Stimulated activated CD4-positive, alpha-beta T cell treated with anti-CD3 and anti-CD28 coated beads, Interleukin-4, amount 100 ng/mL, for 4 hours (primary cell): Measurements from ENCODE around the gene PGAP2.
A peak's percentile ranks its signal among the peaks of the same experiment; 100 is the strongest.

Experiments
- DNase-seq, 2 experiments: peaks; one replicate each; pipeline ENCODE4 v3.0.0-alpha.2; 2020

PGAP2 gene

DNA sequence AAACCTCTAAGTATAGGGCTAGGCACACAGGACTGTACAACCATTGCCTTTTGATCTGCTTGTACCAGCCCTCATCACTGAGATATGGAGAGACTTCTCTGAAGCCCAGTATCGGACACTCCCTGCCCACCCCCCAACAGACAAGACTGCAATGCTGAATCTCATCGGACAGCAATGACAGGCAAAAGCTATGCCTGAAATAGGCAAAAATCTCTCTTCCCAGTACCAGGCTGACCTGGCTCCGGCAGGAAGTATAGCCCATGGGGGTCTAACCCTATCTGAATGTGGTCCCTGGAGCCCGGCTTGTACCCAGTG, 25.9 kb downstream of the PGAP2 start:
- no peak for DNase-seq

DNA sequence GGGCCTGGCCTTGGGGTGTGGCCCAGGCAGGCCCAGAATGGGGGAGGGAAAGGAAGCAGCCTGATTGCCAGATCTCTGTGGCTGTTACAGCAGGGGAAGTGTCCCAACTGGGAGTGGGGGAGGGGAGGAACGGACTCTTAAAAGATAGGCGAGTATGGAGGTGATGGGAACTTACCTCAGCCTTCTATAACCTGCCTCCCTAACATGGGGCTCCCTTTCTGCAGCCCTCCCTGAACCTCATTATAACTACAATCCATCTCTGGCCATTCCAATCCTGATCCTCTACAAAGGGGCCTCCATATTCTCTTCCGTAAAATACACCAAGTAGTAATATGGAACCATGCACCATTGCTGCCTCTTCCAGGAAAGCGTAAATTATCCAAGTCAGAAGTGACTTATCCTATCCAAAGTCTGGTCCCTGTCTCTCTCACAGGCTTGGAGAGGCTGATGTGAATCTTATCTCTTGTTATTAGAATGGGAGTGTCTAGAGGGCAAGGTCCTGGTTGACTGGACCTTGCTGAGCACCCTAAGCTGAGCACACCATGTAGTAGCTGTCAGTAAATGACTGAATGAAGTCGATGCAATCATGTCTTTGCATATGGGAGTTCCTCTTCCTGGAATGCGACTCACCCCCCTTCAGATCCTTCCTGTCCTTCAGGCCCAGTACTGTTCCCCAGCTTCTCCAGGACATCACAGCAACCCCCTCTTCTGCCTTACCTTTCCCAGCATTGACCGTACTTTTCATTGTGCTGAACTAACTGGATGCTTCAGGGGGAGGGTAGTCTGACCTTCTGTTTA, 26.5 kb downstream of the PGAP2 start:
- no peak for DNase-seq

DNA sequence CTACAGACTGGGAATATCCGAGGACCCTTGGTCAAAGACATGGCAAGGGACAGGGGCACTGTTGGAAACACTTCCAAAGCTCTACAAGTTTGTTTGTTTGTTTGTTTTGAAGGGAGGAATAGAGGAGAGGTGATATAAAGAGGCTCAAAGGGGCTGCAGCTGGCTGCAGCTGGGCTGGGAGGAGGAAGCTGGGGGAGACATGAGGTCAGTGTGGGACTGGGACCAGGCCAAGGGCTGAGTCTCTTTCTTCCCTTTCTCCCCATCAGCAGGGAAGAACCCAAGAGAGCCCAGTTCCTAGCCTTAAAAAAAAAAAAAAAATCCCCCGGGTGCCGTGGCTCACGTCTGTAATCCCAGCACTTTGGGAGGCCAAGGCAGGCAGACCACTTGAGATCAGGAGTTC, 27.4 kb downstream of the PGAP2 start:
- no peak for DNase-seq

DNA sequence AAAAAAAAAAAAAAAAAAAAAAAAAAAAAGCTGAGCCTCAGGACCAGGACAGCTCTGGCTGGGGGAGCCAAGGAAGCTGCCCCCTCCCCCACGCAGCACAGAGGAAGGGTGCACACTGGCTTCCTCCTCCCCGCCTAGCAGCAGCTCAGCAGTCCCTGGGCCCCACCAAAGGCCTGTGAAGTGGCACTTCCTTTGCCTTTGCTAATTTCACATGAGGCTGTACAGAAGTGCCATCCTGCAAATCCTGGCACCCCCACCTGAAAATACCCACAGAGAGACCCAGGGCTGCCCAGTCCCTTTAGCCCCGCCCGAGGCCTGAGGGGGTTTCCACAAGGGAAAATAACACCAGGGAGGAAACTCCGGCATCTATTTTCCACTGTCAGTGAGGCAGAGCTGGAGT, 28.5 kb downstream of the PGAP2 start:
- DNase-seq: peak; percentile 49 to 54

DNA sequence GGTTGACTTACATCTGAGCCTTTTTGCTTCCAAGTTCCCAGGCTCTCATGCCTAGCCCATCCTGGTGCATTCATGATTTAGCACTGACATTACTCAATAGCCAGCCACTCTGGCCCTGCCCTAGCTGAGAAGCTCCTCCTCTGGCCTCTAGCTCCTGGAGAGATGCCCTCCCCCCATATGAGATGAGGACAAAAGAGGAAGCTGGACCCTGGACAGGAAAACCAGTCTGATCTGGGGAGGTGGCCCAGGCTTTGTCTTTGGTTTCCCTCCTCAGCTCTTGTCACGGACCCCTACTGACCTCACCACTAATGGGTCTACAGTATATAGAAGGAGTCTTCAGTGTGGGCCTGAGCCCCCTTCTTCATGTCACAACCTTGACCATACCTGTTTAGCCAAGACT, 29.4 kb downstream of the PGAP2 start:
- no peak for DNase-seq

DNA sequence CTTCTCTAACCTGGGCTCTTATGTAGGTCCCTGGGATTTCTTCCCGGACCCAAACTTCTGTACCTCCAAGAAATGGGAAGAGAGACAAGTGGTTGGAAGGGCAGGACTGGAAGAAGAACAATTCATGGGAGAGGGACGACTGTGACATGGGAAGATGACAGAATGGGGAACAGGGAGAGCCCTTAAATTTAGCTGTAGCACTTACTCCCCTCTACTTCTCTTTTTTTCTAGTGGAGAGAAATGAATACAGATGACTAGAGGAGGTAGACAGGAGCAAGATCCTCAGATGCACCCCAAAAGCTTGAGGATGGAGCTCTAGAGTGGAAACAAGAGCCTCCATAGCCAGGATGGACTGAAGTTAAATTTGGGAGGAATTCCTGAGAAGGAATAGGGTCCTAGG, 30.1 kb downstream of the PGAP2 start:
- DNase-seq: no peak

DNA sequence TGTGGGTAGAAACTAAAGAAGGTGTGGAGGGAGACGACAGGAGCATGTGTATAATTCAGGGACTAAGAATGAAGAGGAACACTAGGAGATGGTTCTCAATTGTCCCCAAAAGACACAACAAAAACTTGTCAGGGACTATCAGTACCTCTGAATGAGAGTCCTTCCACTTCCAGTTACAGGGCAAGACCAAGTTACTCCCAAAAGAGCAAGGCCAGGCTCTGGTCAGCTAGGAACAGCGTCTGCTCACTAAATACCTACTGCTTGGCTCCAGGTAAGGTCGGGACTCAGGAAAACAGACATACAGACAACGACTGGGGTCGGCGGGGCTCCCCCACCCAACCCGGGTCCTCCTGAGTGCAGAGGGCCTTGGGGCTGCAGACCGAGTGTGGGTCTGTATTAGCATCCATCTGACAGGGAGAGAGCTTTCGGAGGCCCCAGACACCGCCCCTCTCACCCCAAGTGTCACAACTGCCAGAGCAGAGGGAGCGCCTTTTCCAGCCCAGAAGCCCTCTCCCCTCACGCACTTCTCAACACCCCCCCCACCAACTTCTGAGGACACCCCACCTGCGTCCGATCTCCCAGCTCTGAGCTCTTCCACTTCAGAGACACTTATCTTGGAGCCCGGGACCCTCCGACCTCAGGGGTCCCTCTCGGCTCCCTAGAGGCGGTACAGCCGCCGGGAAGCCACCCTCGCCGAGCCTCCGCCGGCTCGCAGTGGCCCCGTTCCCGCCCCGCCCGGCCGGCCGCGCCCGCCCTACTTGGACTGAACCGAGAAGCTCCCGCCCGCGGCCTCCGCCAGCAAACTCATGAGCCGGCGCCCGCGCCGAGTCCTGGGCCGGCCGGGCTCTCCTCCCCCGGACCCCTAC, 31.9 kb downstream of the PGAP2 start:
- DNase-seq: peak; percentile 34 to 37

DNA sequence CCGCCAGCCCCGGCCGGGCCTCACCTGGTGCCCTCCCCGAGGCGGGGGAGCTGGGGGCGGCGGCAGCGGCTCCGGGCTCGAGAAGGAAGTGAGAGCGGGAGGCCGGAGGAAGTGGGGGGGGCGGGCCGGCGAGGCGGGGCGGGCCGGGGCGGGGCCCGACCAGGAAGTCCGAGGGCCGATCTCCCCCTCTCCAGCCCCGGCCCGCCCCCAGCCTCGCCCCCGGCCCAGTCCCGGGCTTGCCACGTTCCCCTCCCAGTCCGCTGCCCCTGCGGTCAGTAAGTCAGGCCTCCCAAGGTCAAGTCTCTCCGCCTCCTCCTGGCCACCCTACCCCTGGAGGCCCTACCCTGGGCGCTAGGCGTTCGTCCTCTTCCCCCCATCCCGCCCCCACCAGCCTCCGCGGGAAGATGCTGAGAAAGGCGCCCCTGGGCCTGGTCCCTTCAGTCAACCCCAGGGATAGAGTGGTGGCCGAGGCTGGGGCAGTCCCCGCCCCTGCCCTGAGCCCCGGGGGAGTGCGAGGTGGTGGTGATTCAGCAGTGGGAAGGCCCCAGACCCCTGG, 32.6 kb downstream of the PGAP2 start, which contains the start of gene RHOG:
TSS of gene RHOG (minus strand) at position 90 of the 556 bp plus-strand sequence. CDS start 12,821 bp downstream, outside the sequence.
- peak in 1 of 2 experiments; percentile 72 for DNase-seq

DNA sequence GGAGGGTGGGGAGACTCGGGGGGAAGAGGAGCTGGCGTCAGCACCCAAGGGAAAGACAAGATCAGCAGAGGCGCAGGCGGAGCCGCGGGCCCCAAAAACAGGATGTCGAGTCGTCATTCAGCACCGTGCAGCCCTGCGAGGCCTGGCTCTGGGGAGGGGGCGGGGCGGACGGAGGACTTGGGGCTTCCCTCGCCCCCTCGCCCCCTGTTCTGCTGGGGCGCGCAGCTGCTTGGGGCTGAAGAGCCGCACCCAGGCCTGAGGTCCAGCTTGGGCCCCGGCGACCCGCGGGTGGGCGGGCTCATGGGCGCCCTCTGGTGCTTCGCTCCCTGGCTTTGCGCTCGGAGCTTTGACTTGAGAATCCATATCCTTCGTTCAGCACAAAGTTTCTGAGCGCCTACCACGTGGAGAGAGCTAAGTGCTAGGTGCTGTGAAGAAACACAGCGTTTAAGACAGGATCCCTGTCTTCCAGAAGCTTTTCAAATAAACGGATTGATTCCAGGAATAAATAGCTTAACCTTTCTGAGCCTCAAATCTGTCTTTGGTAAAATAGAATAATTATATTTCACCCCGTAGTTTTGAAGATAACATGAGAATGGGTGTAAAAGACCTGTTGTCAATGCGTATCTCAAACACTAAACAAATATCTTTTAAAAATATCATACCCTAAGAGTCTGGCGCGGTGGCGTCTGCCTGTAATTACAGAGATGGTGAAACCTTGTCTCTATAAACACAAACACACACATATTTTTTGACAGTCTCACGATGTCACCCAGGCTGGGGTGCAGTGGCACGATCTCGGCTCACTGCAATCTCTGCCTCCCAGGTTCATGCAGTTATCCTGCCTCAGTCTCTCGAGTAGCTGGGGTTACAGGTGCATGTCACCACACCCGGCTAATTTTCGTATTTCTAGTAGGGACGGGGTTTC, 33.3 kb downstream of the PGAP2 start:
- peak; percentile 91 to 98 for DNase-seq

DNA sequence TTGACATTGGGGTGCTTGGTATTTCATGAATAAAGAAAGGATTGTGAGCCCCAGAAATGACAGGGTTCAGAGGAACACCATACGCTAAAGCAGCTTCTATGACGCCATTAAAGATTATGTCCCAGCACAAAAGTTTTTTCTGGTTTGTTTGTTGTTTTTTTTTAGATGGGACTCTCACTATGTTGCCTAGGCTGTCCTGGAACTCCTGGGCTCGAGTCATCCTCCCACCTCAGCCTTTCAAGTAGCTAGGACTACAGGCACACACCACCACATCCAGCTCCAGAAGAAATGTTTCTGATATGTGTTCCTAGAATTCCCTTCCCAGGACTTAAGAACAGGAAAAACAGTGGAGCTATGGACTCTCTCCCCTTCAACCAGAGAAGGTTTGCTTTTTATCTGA, 35.0 kb downstream of the PGAP2 start:
- no peak for DNase-seq

DNA sequence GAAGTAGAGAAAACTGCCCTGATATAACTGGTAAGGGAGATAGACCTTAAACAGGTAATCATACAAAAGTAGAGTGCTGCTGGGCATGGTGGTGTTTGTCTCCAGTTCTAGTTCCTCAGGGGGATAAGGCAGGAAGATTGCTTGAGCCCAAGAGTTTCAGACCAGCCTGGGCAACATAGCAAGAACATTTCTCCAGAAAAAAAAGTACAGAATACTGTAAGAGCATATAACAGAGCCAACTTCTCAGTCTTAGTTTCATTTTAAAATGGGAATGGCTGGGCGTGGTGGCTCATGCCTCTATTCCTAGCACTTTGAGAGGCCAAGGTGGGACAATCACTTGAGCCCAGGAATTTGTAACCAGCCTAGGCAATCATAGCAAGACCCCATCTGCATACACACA, 36.9 kb downstream of the PGAP2 start:
- no peak for DNase-seq

DNA sequence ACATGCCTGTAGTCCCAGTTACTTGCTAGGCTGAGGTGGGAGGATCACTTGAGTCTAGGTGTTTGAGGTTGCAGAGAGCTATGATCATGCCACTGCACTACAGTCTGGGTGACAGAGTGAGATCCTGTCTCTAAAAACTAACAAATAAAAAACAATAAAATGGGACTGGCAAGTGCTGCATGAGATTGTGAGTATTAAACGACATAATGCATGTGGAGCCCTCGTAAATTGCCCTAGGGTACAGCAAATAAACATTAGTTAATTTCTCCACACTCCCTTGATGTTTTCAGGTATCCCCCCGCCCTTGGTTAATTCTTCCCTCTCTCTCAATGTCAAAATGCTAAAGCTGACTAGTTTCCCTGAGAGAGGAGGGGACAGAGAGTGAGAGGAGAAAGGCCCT, 37.3 kb downstream of the PGAP2 start:
- no peak for DNase-seq

DNA sequence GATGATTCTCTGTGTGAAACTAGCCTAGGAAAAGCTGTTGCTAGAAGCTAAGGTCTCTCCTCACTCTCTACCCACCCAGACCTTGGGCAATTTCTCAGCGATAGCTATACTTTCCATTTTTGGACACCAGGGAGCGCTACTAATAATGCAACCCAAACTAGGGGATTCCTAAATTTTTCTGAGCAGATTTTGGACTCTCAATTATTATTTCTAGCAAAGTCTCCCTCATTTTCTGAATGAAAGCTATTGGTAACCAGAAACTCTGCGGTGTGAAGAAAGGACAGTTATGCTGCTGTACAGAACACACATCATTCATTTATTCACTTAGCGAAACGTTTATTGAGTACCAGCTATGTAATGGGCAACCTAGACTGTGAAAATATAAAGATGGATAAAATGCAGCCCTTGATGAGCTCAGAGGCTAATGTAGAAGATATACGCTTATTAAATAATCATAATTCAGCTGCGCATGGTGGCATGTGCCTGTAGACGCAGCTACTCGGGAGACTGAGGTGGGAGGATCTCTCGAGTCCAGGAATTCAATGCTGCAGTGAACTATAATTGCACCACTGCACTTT, 41.0 kb downstream of the PGAP2 start:
- no peak for DNase-seq

DNA sequence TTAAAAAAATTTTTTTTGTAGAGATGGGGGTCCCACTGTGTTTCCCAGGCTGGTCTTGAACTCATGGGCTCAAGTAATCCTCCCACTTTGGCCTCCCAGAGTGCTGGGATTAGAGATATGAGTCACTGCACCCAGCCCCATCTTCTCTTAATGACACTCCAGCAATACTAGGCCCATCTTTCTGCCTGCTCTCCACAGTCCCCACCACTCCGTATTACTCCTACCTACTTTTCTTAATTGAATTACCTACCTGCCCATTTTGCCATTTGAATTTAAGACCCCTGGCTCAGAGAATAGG, 45.1 kb downstream of the PGAP2 start:
- no peak for DNase-seq

DNA sequence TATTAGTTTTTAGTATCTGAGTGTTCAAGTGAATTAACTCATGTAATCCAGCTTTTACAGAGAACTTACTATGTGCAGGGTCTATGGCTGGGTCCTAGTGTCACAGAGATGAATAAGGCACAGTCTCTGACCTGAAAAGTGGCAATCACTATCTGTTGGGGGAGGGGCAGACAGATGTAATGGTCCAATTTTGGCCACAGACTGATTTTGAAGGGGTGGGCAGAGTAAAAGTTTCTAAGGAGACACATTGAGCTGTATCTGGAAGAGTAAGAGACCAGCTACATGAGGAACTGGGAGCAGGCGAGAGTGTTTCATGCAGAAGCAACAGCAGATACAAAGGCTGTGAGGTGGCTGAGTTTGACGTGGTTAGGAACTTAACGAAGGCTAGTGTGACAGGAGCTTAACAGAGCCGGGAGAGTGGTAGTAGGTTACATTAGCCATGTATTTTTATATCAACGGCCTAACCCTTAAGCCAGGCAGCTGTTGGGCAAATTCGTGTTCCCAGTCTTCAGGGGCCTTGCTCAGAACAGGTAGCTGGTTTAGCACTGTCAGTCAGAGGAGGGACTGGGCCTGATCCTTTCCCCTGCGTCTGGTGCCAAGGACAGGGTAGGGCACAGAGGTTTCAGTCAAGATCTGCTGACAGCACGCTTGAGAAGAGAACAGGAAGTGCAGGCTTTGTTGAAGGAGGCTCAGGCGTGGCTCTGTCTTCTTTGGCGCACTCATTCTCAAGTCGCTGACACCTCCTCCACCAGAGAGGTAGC, 45.7 kb downstream of the PGAP2 start:
- peak; percentile 51 to 63 for DNase-seq

DNA sequence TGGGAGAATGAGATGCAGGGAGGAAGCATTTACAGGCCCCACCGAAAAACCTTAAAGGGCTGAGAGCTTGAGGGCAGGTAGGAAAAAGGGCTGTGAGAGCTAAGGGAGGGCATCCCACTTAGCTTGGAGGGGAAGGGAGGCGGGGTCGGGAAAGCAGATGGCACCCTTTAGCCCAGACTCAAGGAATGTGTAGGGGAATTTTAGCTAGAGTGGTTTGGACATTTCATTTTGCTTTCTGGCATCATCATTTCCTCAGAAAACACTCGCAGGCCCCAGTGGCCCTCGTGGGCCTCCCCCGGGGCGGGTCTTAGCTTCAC, 46.3 kb downstream of the PGAP2 start:
- DNase-seq: no peak

DNA sequence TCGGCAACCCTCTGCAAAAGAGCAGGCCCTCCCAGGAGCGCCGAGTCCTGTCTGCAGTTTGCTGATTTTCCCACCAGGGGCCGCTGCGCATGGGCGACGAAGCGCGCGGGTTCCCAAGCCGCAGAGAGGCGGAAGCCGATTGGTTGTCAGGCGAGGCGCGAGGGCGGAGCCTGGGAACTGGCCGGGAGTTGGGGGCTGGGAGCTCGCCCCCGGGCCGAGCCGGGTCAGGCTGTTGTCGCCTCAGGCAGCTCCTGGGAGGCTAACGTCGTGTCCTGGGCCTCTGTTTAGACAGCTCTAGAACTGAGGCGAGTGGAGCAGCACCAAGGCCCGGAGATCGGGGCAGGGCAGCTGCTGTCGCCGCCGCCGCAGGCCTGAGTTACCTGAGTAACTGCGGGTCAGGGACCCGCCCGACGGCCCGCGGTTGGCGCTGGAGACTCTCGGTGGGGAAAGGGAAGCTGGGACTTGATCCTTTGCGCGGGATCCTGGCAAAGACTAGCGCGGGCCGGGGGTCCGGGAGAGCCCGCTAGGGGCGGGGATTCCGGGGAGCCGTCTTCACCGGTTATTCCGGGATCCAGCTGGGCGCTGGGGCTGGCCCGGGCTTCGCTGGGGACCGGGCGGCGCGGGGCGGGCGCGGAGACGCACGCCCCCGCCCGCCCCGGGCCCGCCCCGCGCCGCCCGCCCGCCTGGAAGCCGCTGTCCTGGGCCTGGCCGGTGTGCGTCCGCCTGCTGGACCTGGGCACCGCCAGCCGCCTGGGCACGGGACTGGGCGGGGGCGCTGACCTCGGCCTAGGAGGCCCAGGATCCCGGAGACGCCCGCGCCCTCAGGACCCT, 46.8 kb downstream of the PGAP2 start, which contains the start of gene STIM1:
TSS of gene STIM1 (plus strand) at position 688 of the 831 bp plus-strand sequence. CDS start 607 bp downstream, outside the sequence.
- peak; percentile 97 for DNase-seq

DNA sequence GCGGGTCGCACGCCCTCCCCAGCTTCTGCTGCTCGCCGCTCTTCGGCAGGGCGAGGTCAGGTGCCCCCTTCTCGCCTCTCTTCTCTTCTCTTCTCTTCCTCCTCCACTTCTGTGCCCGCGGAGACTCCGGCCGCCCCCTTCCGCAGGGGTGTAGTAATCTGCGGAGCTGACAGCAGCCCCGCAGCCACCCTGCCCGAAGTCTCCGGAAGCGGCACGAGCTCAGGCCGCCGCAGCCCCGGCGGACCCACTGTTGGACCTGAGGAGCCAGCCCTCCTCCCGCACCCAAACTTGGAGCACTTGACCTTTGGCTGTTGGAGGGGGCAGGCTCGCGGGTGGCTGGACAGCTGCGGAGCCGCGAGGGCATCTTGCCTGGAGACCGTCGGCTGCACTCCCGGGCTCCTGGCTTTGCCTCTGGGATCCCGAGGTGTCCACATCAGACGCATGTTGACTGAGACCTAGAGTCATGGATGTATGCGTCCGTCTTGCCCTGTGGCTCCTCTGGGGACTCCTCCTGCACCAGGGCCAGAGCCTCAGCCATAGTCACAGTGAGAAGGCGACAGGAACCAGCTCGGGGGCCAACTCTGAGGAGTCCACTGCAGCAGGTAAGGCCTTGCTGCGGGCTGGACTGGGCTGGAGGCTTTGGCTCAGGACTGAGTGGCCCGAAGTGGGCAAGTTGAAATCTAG, 47.6 kb downstream of the PGAP2 start:
- peak in 1 of 2 experiments; percentile 36 for DNase-seq

DNA sequence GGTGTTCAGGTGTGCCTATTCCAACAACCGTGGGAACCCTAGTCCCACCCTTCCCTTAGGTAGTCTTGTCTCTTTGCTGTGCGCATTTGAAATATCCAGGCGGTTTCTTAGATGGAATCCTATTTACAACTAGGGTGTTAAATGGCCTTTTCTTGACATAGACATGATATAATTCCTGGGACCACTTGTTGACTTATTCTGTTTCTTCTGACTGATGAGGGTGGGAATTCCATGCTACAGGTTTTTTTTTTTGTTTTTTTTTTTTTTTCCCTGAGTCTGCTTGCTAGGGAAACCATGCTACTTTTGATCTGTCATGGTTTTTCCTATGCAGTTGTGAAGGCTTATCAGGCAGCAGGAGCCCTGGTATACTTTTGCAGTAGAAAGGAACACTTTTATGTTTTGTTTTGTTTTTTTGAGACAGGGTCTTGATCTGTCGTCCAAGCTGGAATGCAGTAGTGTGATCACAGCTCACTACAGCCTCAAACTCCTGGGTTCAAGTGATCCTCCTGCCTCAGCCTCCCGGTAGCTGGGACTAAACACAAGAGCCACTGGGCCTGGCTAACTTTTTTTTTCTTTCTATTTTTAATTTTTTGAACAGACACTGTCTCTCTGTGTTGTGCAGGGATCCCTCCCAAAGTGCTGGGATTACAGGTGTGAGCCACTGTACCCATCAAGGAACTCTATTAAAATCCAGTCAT, 48.6 kb downstream of the PGAP2 start:
- no peak for DNase-seq

DNA sequence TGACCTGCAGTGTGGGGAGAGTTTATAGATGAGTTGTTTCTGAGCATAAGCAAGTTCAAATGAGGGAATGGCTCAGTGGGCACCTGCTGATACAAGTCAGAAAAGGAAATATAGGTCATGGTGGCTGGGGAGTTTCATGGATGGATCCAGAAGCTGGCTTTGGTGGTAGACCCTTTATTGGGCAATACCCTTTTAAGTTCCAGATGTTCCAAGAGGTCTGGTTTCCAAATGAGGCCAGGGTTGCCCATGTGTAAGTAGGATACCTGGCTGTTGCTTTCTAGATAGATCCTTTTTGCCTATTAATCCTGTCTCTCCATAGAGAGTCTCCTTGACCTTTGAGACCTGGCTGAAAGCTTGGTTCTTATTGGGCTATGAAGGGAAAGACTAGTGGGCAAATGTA, 49.3 kb downstream of the PGAP2 start:
- no peak for DNase-seq
